GM04504 (cell line): ENCODE data around the gene IMMP2L.

Experiments used
- DNase-seq: peaks from one replicate; pipeline ENCODE4 v3.0.0-alpha.2; 2012; ENCODE audit warnings: low read depth

The IMMP2L gene

DNA sequence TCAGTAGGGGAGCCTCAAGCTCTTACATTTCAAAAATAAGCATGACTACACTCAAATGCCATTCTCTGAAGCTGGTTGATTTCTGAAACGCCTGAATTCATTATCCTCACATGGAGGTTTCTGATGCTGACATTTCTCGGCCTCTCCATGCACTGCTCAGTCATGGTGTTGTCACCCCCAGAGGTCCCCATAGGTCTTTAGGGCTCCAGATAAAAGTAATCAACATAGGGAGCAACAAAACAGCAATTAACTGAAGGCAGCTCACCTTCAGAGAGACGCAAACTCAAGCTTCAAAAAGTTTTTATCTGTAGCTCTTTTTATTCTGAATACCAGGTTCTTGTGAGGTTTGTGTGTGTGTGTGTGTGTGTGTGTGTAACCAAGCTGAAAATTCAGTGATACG, 694.5 kb downstream of the IMMP2L start:
- no peak for DNase-seq

DNA sequence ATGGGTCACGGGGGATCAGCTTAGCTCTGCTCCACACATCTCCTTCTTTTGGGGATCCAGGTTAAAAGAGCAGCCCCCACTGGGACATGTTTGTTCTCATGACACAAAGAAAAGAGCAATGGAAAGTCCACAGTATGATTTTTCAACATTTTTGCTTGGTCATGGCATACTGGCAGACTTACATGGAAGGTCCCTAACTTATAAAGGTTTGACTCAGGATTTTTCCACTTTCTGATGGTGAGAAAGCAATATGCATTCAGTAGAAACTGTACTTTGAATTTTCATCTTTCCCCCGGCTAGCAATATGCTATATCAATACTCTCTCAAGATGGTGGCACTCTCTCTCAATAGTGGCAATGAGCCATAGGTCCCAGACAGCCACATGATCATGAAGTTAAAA, 699.0 kb downstream of the IMMP2L start:
- no peak for DNase-seq

DNA sequence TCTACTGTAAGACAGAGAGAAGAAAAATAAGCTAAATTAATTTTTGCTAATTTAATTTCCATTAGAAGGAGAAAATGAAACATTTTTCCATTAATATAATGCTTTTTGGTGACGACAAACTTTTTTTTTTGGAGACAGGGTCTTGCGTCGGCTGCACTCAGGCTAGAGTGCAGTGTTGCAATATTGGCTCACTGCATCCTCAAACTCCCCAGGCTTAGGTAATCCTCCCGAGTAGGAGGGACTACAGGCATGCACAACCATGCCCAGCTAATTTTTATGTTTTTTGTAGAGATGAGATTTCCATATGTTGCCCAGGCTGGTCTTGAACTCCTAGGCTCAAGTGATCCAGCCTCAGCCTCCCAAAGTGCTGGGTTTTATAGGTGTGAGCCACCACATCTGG, 701.1 kb downstream of the IMMP2L start:
- no peak for DNase-seq

DNA sequence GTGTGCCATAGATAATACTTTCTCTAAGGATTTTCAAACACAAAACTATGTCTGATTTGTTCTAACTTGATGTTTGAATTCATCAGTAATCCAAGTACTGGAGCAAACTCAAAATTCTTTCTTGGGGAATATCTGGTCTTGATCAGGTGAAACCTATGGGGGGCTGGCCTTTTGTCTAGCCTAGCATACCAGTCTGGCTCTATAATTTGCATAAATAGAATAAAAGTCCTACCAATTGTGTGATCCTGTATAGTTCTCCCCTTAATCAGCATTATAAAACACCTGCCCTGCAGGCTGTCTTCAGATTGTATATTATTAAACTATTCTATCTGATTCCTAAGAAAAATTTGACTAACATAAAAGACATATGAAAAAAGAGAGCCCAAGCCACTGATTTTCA, 705.2 kb downstream of the IMMP2L start:
- no peak for DNase-seq

DNA sequence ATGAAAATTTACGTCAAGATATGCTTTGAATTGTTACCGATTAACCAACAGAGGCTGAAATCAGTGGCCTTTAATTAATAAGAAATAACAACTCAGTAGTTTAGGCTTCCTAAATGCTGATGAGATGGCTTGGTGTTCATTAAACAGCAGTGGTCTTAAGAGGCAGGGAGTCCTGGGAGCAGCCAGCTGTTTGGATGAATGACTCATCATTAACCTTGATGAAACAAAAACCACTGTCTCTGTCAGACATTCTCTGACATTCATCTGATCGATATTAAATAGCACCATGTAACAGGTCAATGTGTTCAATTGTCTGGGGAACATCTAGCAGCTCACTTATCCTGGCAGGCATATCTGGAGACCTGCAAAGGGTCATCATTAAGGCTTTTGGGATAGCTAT, 705.6 kb downstream of the IMMP2L start:
- no peak for DNase-seq

DNA sequence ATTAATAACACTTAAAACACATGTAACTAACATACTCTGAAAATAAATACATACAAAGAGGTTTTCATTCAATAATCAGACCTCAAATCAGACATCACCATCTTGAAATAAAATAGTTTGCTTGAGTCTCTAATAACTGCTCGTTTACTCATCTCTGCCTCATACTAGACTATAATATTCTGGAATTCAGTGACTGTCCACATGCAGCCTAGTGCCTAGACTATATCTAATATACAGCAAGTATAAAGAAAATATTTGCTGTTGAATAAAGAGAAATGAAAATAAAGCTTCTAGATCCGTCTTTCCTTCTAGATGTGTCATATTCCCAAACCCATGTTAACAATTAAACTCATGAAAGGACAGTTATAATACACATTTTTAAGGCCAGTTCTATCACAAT, 707.6 kb downstream of the IMMP2L start:
- DNase-seq = no peak

DNA sequence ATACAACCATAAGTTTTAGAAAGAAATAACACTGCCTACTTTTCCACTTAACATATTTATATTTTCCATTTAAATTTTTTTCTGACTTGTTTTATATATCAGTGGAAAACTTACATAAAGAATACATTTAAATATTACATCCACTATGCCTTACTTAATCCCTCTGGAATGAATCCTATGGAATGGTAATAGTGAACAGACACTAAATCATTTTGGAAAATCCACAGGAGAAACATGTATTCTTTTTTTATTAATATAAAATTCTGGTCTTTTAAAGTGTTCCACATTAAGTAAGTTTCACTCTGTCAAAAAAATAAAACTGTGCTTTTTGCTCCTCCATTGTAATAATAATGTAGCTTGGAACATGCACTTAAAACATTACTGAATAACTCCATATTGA, 708.1 kb downstream of the IMMP2L start:
- DNase-seq = no peak

DNA sequence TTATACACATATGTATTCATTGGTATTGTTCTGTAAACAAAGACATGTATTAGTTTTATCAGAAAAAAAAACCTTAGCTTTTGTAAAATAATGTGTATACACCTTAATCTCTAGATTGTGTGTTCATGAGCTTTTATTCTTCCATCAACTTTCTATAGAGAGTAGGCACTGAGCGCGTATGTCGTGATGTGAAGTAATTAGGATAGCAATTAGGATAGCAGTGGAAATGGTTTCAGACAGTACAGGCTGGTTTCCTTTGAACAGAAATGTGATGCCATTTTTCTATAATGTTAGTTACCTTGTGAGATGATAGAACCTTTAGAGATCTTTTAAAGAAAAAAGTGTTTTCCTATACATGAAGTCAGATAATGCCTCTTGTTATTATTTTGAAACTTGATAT, 709.0 kb downstream of the IMMP2L start:
- no peak for DNase-seq

DNA sequence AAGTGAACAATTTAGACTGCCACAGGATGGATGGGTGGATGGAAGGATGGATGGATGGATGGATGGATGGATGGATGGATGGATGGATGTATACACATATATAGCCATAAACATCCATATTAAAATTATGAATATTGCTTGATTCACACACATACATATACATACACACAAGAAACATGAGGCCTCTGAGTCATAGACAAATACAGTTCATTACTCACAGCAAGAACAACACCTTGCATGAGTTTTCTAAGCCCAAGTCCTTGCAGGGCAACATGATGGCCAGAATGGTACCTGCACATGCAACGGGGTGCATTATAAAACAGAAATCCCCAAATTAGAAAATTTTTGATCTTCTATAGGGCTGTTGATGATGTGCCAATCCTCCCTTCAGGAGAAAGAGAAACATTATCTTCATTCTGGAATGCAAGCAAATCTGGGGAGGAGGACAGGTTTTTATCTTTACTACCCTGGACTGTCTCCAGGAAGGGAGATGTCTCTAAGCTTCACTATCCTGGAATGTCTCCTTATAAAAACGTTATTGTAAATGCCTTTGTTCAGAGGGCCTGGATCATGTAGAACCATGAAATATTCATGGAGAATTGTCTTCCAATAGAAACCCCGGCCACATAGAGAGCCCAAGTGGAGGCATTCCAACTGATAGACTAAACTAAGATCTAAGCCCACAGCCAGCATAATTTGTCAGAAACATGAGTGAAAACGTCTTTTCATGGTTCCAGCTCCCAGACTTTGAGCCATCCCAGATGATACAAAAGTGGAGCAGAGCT, 709.9 kb downstream of the IMMP2L start:
- no peak for DNase-seq

DNA sequence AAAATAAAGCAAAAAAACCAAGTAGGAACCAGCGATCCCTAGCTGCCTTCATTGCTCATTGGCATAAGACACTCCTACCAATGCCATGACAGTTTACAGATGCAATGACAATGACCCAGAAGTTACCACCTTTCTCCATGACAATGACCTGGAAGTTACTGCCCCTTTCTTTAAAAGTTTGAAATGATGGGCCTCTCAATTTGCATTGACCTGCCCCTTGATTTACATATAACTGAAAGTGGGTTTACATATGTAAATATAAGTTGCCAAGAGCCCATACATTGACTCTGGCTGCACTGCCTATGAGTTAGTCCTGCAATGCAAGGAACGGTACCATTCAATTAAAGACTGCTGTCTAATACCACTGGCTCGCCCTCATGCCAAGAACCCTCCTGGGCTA, 712.1 kb downstream of the IMMP2L start:
- DNase-seq = no peak

DNA sequence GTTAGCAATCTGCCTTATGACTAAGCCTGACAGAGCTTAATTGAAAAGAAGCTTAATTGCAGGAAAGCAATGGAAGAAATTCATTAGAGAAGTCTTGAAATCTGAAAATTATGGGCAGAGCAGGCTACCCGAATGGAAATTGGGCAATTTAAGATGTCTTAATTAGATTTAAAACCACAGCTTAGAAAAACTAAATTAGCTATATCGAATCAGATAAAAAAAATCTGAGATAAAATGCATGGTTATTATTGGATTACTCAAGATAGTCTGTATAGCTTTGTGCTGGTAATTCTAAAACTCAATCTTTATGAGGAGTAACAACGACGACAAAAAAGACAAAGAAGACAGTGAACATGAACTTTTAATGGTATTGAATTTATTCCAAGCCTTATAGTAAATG, 719.5 kb downstream of the IMMP2L start:
- no peak for DNase-seq

DNA sequence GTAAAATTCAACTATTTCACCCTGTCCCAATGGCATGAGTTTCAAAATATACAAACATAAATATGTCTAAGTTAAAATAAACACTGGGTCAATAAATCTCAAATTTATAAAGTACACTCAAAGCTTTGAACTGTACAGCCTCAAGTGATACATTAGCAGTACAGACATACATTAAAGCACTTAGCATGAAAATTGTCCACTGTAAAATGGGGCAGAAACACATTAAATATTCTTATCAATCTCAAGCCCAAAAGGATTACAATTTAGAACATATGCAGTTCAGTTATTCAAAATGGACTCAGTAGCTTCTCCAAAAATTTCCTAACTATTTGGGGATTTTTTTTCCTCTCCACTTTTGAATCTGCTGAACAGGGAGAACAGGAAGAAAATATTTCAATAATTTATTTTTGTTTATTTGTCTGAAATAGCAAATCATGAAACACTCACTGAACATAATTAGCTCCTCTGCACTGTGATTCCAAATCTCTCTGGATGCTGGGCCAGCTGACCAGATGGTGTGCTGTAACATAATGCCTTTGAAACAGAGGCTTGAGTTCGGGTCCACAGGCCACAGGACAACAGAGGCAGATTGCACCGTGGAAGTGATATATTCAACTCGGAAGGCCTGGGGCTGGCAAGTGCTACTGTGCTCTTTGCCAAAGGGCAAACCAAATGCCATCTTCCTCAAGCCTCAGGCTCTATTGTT, 720.3 kb downstream of the IMMP2L start:
- DNase-seq = no peak

DNA sequence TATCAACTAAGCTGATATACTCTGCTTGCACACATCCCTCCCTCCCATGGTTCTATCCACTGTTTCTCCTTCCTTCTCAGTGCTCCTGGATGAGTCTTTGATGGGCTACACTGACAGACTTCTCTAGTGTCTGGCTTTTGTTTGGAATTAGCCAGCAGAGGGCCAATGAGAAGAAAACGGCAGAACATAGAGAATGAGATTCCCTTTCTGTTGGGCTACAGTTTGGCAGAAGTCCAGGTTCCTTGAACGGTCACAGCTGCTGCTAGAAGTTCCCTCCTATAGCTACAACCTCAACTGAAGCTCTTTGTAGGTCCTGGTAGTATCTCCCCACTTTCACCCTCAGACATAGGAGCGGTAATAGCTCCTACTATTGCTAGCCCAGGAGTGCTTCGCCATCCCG, 722.4 kb downstream of the IMMP2L start:
- peak; percentile 4 for DNase-seq

DNA sequence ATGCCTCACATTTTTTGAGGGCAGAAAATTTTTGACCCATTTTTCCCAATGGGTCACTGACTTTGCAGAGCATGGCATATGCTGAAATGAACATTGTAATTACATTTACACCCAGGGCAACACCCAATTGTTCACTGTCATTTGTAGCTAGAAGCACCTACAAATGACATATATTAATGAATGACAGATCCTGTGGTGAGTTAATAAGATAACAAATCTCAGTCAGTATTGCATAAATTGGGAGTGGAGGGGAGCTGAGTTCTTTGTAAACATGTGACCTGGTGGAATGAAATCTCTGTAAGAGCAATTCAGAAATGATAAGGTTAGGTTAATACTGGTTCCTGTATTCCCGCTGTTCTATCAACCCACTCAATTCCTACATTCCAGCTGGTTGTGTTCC, 726.4 kb downstream of the IMMP2L start:
- DNase-seq = no peak

DNA sequence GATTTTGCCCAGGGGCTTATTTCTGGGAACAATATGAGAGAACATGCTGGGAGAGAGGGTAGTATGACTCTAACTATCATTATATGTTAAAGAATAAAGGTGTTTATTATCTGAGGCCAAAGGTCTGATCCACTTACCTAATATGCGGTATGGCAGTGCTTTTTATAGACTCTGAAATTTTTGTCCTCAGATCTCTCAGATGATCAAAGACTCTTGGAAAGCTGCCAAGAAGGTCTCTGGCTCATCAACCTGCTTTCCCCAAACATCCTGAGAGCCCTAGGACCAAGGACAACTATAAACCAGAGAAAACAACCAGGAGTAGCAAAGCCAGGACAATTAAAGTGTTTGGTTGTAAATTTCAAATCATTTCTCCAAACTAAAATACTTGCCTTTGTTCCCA, 727.1 kb downstream of the IMMP2L start:
- no peak for DNase-seq

DNA sequence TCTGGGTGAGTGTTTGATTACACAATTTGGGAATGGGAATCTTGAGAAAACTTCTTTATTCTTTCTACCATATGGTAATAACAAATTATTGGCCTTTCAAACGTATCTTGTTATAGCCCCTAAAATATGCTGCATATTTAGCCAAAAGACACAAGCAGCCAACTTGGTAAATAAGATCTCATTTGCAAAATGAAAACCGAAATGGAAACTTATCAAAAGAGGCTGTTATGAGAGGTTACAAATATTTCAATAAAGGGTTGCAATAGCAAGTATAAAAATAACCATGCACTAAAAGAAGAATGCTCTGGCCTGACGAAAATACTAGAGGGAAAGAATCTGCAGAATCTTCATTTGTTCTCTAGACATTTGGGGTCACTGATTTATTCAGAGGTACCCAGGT, 730.9 kb downstream of the IMMP2L start:
- DNase-seq = no peak

DNA sequence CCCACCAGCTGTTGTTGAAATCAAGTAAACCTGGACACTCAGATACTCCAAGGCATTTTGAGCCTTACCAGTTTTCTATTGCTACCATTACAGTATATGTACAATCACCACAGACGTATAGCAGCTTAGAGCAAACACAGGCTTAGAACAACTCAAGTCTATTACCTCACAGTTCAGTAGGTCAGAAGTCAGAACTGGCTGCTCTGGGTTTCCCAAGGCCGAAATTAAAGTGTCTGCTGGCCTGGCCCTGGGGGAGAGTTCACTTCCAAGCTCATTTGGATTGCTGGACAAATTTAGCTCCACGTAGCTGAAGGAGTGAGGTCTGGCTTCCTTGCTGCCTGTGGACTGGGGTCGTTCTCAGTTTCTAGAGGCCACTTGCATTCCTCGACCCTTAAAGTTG, 731.5 kb downstream of the IMMP2L start:
- no peak for DNase-seq

DNA sequence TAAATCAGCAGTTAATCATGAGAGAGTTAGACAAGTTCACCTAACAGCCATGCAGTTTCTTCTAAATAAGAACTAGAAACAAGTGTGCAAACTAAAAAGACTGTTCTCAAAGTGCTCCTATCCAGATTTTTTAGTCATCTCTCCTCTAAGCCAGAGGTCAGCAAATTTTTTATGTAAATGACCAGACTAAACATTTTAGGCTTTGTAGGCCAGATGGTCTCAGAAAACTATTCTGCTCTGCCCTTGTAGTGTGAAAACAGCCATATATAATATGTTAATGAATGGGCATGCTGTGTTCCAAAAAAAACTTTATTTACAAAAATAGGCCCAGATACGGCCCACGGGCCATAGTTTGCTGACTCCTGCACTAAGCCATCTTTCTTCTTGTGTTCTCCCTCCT, 734.4 kb downstream of the IMMP2L start:
- DNase-seq = no peak

DNA sequence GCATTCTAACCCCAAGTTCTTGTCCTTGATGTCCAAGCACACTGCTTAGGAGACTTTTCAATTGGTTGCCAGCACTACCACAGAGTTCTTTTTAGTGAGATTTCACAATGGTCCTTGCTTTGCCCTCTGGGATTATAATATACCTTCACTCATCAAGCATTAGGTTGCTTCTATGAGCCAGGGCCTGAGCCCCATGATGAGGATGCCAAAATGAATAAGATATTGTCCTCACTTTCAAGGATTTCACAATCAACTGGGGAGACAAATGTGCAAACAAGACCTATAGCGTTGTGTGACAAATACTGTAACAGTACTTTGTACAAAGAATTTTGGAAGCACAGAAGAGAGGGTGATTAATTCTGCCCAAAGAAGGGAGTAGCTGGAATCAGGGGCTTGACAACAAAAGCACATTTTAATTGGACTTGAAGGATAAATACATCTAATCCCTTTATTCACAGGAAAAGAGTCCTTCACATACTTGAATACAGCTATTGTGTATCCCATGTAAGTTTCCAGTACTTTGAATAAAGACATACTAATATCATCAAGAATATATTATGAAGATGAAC, 734.9 kb downstream of the IMMP2L start:
- DNase-seq = no peak

DNA sequence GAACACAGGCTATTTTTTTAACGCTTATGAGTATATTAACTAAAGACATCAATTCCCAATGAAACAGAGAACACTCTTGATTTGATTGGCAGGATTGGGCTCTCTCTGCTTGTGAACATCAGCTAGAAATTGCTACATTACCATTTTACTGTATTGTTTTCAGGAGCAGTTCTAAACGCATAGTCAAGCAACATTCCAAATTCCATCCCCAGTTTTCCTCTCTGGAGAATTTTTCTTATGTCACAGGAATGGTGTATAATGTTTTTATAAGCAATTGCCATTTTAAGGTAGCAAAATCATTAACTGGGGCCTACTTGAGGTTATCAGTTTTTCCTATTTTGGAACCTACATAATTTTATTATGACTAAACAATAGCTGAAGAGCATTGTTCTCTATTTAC, 748.3 kb downstream of the IMMP2L start:
- DNase-seq = no peak

DNA sequence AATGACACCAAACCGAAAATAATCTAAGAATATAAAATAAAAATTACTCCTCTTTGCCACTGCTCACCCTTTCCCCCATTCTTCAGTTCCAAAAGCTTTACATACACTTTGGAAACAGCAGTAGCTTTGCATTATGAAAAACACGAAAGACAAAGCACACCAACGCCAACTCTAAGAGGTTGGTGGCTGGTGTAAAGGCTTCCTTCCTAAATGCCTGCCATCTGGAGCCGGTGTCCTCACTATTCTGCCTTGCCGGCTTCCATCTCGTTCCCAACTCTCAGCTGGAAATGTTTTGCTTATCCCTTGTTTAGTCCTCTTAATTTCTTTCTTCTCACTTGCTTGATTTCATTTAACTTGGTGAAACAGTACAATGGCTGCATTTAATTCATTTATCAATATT, 752.5 kb downstream of the IMMP2L start:
- DNase-seq = no peak

DNA sequence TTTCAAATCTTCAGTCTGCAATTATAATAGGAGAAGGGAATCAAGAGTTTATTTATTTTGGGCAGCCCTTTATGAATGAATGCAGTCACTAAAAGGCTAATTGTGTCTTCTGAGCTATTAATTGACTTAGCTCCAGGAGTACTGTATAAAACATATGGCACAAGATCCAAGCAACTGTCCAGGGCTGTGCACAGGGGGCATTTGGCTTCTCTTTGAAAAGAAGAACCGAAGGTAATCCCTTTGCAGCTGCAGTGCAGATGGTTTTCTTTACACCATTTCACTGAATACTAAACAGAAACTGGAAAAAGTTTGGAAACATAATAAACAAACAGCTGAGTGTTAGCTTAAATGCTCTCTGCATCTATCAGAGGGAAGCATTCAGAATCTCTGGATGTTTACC, 753.9 kb downstream of the IMMP2L start:
- DNase-seq = no peak

DNA sequence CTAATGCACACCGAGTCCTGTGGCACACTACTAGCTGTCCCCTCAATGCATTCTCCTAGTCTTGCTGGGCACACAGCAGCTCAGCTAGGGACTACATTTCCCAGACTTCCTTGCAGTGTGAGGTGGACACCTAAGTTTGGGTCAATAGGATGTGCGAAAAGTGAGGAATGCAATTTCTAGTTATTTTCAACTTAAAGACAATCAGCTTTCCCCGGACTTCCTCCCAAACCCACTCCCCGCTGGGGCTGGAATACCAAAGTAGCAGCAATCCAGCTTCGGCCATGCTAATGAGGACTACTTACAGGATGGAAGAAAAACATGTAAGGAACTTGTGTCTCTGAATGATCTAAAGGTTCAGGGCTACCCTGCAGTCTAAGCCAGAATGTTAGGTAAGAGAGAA, 757.8 kb downstream of the IMMP2L start:
- no peak for DNase-seq
